ENCODE data around the gene TAF11L4. TPM values are rescaled to one million over a fixed set of nuclear protein-coding genes. Genes with fewer than 3 reads are reported as not detected.
"Not testable (repeated sequence)": the region's sequence is repeated elsewhere in the genome, so short reads cannot be mapped to it uniquely, and the experiment has no call there.

TAF11L4 gene
- total RNA-seq, 3 donors from 2014 or later (not counting 1 experiment from before 2014, with no cell fraction given), result not detected

DNA sequence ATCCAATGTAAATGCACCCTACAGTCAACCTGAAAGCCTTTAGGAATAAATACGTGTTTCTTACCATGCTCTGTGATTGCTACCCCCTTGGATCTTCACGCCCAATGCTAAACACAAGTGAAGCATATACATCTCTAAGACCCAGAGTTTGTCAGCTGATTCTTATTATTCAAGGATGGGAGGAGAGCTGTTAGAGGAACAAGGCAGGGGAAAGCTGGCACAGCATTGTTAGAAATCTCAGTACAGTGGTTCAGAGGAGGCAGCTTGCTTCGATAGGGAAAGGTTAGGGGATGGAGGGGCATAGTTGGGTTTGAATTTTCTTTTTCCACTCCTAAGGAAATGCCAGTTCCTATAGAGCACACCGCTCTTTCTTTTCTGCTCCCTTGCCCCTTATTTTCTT is 40.2 kb upstream of the TAF11L4 start:
- Histone ChIP-seq H3K27ac (ENCODE audit: low read length) (no peak overlapping the region), H3K9me3 (ENCODE audit: control insufficient read depth, insufficient read depth, low read length) (no peaks in the 10 kb centered on the region), H3K4me1 (ENCODE audit: control insufficient read depth, insufficient read depth, low read length) (no peaks in the 10 kb centered on the region), H3K36me3 (ENCODE audit: control insufficient read depth, insufficient read depth, low read length) (no peaks in the 10 kb centered on the region), H3K4me3 (ENCODE audit: low read length) (no peak overlapping the region), H3K27me3 (ENCODE audit: control insufficient read depth, insufficient read depth, low read length) (no peaks in the 10 kb centered on the region)
- peaks cover 6% of the 10 kb centered on the region for H3K36me3 Mint-ChIP-seq
- no peaks in the 10 kb centered on the region for H3K27me3 Mint-ChIP-seq (ENCODE audit: low read depth in 2 of 2)
- H3K4me3 Mint-ChIP-seq, result no peak overlapping the region
- TF ChIP-seq, protein P1, sequence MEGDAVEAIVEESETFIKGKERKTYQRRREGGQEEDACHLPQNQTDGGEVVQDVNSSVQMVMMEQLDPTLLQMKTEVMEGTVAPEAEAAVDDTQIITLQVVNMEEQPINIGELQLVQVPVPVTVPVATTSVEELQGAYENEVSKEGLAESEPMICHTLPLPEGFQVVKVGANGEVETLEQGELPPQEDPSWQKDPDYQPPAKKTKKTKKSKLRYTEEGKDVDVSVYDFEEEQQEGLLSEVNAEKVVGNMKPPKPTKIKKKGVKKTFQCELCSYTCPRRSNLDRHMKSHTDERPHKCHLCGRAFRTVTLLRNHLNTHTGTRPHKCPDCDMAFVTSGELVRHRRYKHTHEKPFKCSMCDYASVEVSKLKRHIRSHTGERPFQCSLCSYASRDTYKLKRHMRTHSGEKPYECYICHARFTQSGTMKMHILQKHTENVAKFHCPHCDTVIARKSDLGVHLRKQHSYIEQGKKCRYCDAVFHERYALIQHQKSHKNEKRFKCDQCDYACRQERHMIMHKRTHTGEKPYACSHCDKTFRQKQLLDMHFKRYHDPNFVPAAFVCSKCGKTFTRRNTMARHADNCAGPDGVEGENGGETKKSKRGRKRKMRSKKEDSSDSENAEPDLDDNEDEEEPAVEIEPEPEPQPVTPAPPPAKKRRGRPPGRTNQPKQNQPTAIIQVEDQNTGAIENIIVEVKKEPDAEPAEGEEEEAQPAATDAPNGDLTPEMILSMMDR (IDR thresholded peaks at IDR 0.05), result no peak
- no peak overlapping the region for H3K27ac Mint-ChIP-seq
- ATAC-seq (no peak), DNase-seq (no peak)
- intact Hi-C loops (cut with micrococcal nuclease), result no loop called here
- 78% methylated on average over 3 of the region's 4 CpGs for WGBS (ENCODE audit: insufficient coverage)
- peaks cover 5 to 10% of the 10 kb centered on the region in 2 donors for H3K9me3 Mint-ChIP-seq
- H3K4me1 Mint-ChIP-seq, result no peaks in the 10 kb centered on the region

DNA sequence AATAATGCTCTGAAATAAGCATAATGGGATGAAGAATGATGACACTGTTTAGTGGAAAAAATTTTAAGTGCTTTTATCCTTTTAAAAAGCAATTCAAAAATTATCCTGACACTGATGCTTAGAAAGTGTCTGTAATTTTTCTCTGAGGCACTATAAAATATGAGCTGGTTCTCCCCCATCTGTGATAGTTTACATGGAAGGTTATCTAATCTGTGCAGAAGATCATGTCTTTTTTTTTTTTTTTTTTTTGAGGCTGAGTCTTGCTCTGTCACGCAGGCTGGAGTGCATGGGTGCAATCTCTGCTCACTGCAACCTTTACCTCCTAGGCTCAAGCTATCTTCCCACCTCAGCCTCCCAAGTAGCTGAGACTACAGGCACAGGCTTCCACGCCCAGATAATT is 38.8 kb upstream of the TAF11L4 start:
- no peaks in the 10 kb centered on the region for H3K27me3 ChIP-seq (ENCODE audit: control insufficient read depth, insufficient read depth, low read length)
- H3K4me3 ChIP-seq (ENCODE audit: low read length), result no peak overlapping the region
- Mint-ChIP-seq H3K27me3 (ENCODE audit: low read depth in 2 of 2) (no peaks in the 10 kb centered on the region), H3K27ac (no peak overlapping the region), H3K9me3 (peaks cover 5 to 10% of the 10 kb centered on the region in 2 donors), H3K4me1 (no peaks in the 10 kb centered on the region), H3K36me3 (peaks cover 7% of the 10 kb centered on the region), H3K4me3 (no peak overlapping the region)
- H3K9me3 ChIP-seq (ENCODE audit: control insufficient read depth, insufficient read depth, low read length), result no peaks in the 10 kb centered on the region
- intact Hi-C loops (cut with micrococcal nuclease), result no loop called here
- no peak overlapping the region for H3K27ac ChIP-seq (ENCODE audit: low read length)
- 94% methylated on average over 2 of the region's 2 CpGs for WGBS (ENCODE audit: insufficient coverage)
- H3K4me1 ChIP-seq (ENCODE audit: control insufficient read depth, insufficient read depth, low read length), result no peaks in the 10 kb centered on the region
- no peaks in the 10 kb centered on the region for H3K36me3 ChIP-seq (ENCODE audit: control insufficient read depth, insufficient read depth, low read length)
- TF ChIP-seq, protein P1 (IDR thresholded peaks at IDR 0.05), result no peak
- ATAC-seq (no peak), DNase-seq (no peak)

DNA sequence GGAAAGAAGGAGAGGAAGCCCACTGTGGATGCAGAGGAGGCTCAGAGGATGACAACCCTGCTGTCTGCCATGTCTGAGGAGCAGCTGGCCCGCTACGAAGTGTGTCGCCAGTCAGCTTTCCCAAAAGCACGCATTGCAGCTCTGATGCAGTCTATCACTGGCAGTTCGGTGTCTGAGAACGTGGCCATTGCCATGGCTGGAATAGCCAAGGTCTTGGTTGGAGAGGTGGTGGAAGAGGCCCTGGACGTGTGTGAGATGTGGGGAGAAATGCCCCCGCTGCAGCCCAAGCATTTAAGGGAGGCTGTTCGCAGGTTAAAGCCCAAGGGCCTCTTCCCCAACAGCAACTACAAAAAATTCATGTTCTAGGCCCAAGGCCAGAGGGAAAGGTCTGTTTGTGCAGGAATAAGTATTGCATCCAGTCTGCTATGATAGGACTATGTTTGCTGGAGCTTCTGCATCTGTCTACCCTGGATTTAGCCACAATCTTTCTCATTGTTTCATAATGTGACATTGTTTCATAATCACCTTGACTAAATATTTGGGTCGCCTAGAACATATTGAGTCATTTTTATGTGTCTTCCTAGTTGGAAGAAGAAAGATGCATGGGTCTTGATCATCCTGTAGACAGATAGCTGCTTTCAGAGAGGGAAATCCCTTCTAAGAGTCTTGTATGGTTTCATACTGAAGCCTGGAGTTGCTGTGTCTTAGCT is 35.0 kb upstream of the TAF11L4 start:
- H3K27ac Mint-ChIP-seq; ATAC-seq; H3K36me3 Mint-ChIP-seq; H3K4me3 ChIP-seq (ENCODE audit: low read length); H3K4me1 Mint-ChIP-seq; H3K9me3 ChIP-seq (ENCODE audit: control insufficient read depth, insufficient read depth, low read length); H3K9me3 Mint-ChIP-seq; H3K27ac ChIP-seq (ENCODE audit: low read length); H3K36me3 ChIP-seq (ENCODE audit: control insufficient read depth, insufficient read depth, low read length); DNase-seq; H3K4me3 Mint-ChIP-seq; H3K4me1 ChIP-seq (ENCODE audit: control insufficient read depth, insufficient read depth, low read length); H3K27me3 Mint-ChIP-seq (ENCODE audit: low read depth in 2 of 2); intact Hi-C loops (cut with micrococcal nuclease); H3K27me3 ChIP-seq (ENCODE audit: control insufficient read depth, insufficient read depth, low read length): not testable (repeated sequence)
- 96% methylated on average over 7 of the region's 10 CpGs for WGBS (ENCODE audit: insufficient coverage)

DNA sequence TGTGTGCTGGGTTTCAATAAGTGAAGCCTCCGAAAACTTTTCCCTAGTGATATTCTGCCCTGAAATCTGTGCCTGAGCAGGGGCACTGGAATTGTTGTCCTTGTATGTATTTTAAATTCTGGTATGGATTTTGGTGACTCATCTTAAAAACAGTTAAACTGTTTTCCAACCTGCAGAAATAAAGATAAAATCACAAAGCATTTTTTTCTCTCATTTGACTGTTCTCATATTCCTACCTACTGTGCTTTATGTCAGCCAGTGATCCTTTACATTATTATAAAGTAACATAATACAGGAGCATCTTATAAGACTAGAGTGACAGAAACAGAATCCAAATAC is 34.5 kb upstream of the TAF11L4 start:
- Histone ChIP-seq H3K9me3 (ENCODE audit: control insufficient read depth, insufficient read depth, low read length) (peaks cover 3% of the 10 kb centered on the region), H3K4me1 (ENCODE audit: control insufficient read depth, insufficient read depth, low read length) (no peaks in the 10 kb centered on the region), H3K27ac (ENCODE audit: low read length) (no peak overlapping the region), H3K36me3 (ENCODE audit: control insufficient read depth, insufficient read depth, low read length) (no peaks in the 10 kb centered on the region), H3K27me3 (ENCODE audit: control insufficient read depth, insufficient read depth, low read length) (no peaks in the 10 kb centered on the region), H3K4me3 (ENCODE audit: low read length) (no peak overlapping the region)
- intact Hi-C loops (cut with micrococcal nuclease), result no loop called here
- H3K4me1 Mint-ChIP-seq, result no peaks in the 10 kb centered on the region
- no peaks in the 10 kb centered on the region for H3K27me3 Mint-ChIP-seq (ENCODE audit: low read depth in 2 of 2)
- H3K4me3 Mint-ChIP-seq, result no peak overlapping the region
- no peak overlapping the region for H3K27ac Mint-ChIP-seq
- H3K9me3 Mint-ChIP-seq, result peaks cover 5 to 6% of the 10 kb centered on the region in 2 donors
- 86% methylated on average over 1 of the region's 1 CpG for WGBS (ENCODE audit: insufficient coverage)
- DNase-seq (no peak), ATAC-seq (no peak)
- TF ChIP-seq, protein P1 (IDR thresholded peaks at IDR 0.05), result no peak
- H3K36me3 Mint-ChIP-seq, result peaks cover 8% of the 10 kb centered on the region

DNA sequence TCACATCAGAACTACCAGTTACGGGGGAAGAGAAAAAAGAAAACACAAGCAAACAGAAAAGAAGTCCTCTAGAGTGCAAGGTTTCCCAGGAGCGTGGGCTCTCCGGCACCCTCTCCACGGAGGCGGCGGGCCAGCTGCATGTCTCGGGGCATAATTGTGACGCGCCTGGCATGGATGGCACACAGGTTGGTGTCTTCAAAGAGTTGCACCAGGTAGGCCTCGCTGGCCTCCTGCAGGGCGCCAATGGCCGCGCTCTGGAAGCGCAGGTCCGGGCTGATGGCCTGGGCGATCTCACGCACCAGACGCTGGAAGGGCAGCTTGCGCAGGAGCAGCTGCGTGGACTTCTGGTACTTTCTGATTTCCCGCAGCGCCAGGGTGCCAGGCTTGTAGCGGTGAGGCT is 30.3 kb upstream of the TAF11L4 start:
- H3K4me1 Mint-ChIP-seq; H3K36me3 ChIP-seq (ENCODE audit: control insufficient read depth, insufficient read depth, low read length); H3K27ac ChIP-seq (ENCODE audit: low read length); intact Hi-C loops (cut with micrococcal nuclease); H3K27ac Mint-ChIP-seq; H3K27me3 ChIP-seq (ENCODE audit: control insufficient read depth, insufficient read depth, low read length); H3K9me3 ChIP-seq (ENCODE audit: control insufficient read depth, insufficient read depth, low read length); H3K27me3 Mint-ChIP-seq (ENCODE audit: low read depth in 2 of 2); H3K4me1 ChIP-seq (ENCODE audit: control insufficient read depth, insufficient read depth, low read length); H3K4me3 ChIP-seq (ENCODE audit: low read length); ATAC-seq; DNase-seq; H3K4me3 Mint-ChIP-seq: not testable (repeated sequence)
- peaks cover 21% of the 10 kb centered on the region for H3K36me3 Mint-ChIP-seq
- peaks cover 11 to 19% of the 10 kb centered on the region in 2 donors for H3K9me3 Mint-ChIP-seq
- 98% methylated on average over 23 of the region's 23 CpGs for WGBS (ENCODE audit: insufficient coverage)

Measured in natural killer cell (primary cell).